Measurements from ENCODE around the gene TMEM123. TPM values are rescaled to one million over a fixed set of nuclear protein-coding genes. Genes with fewer than 3 reads are reported as not detected.

Gene TMEM123
- total RNA-seq, 1 donor = 91.9 TPM

DNA sequence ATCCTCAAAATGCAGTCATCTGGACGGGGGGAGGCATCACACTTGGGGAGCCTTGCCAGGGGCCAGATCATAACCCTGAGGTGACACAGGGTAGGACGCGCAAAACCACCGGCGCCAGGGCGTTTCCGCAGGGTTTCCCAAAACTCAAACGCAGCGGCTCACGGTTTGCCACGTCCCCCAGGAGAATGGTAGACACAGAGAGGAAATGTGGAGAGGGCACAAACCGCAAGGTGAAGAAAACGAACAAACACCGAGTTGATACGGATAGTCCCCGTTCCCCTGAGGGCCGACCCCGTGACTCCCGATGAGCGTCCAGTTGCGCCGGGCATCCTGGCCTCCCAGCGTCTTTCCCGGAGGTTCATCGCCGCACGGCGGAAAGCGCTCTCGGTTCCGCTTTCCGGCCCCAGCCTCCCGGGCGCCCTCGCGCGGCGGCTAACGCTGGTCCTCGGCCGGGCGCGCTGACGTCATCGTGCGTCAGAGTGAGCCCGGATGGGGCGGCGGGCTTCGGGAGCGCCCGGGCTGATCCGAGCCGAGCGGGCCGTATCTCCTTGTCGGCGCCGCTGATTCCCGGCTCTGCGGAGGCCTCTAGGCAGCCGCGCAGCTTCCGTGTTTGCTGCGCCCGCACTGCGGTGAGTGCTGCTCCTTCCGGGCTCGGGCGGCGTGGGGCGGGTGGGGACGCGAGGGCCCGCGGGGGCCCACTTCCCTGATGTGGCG is 105.7 kb downstream of the TMEM123 start, which contains the start of gene BIRC2:
Gene BIRC2 (plus strand): TSS at position 467 of the 714 bp plus-strand sequence. CDS start 2,641 bp downstream, outside the sequence.
- Histone ChIP-seq H3K27me3 (ENCODE audit: insufficient read depth, low read length) (no peaks in the 10 kb centered on the region), H3K79me2 (ENCODE audit: insufficient read depth, low read length) (peaks cover 49% of the 10 kb centered on the region), H3K36me3 (ENCODE audit: insufficient read depth, low read length) (peaks cover 21% of the 10 kb centered on the region), H3K4me2 (ENCODE audit: insufficient read depth, low read length) (peak within 1 kb of the TSS; percentile 93), H2AFZ (ENCODE audit: low read length) (peak within 1 kb of the TSS; percentile 91), H3K4me3 (ENCODE audit: insufficient read depth, low read length) (peak within 1 kb of the TSS; percentile 85), H3K27ac (ENCODE audit: low read depth, low read length) (peak within 1 kb of the TSS; percentile 97), H3K9me3 (ENCODE audit: low read depth, low read length) (no peaks in the 10 kb centered on the region), H3K4me1 (ENCODE audit: insufficient read depth, low read length) (peaks cover 30% of the 10 kb centered on the region), H4K20me1 (ENCODE audit: insufficient read depth, low read length) (peaks cover 6% of the 10 kb centered on the region)
- DNase-seq (ENCODE audit: insufficient read length, low spot score, missing footprints) = peak; percentile 92
- TF ChIP-seq, protein P1, sequence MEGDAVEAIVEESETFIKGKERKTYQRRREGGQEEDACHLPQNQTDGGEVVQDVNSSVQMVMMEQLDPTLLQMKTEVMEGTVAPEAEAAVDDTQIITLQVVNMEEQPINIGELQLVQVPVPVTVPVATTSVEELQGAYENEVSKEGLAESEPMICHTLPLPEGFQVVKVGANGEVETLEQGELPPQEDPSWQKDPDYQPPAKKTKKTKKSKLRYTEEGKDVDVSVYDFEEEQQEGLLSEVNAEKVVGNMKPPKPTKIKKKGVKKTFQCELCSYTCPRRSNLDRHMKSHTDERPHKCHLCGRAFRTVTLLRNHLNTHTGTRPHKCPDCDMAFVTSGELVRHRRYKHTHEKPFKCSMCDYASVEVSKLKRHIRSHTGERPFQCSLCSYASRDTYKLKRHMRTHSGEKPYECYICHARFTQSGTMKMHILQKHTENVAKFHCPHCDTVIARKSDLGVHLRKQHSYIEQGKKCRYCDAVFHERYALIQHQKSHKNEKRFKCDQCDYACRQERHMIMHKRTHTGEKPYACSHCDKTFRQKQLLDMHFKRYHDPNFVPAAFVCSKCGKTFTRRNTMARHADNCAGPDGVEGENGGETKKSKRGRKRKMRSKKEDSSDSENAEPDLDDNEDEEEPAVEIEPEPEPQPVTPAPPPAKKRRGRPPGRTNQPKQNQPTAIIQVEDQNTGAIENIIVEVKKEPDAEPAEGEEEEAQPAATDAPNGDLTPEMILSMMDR (IDR thresholded peaks at IDR 0.05; ENCODE audit: extremely low read depth, low read depth, low read length) = peak; percentile 68

DNA sequence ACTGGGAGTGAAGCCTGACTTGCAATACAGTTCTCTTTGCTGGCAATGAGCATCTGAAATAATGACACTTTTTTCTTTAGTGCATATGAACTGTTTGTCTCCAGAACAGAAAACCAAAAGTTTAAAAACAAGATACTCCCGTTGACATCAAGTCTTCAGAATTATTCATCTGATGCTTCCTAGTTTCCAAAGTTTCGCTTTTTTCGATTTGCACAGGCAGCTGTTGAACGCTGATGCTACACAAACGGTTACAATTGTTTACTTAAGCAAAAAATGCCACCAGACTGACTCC is 106.2 kb downstream of the TMEM123 start:
- peaks cover 6% of the 10 kb centered on the region for H4K20me1 ChIP-seq (ENCODE audit: insufficient read depth, low read length)
- H3K9me3 ChIP-seq (ENCODE audit: low read depth, low read length) = no peaks in the 10 kb centered on the region
- no peak for DNase-seq (ENCODE audit: insufficient read length, low spot score, missing footprints)
- TF ChIP-seq, protein P1 (IDR thresholded peaks at IDR 0.05; ENCODE audit: extremely low read depth, low read depth, low read length) = no peak
- peak overlapping the region; percentile 97 for H3K27ac ChIP-seq (ENCODE audit: low read depth, low read length)
- peaks cover 30% of the 10 kb centered on the region for H3K4me1 ChIP-seq (ENCODE audit: insufficient read depth, low read length)
- peak overlapping the region; percentile 85 for H3K4me2 ChIP-seq (ENCODE audit: insufficient read depth, low read length)
- H3K4me3 ChIP-seq (ENCODE audit: insufficient read depth, low read length) = peak overlapping the region; percentile 85
- peaks cover 44% of the 10 kb centered on the region for H3K79me2 ChIP-seq (ENCODE audit: insufficient read depth, low read length)
- peak overlapping the region; percentile 91 for H2AFZ ChIP-seq (ENCODE audit: low read length)
- no peaks in the 10 kb centered on the region for H3K27me3 ChIP-seq (ENCODE audit: insufficient read depth, low read length)
- H3K36me3 ChIP-seq (ENCODE audit: insufficient read depth, low read length) = peaks cover 16% of the 10 kb centered on the region

Other genes starting within 250 kb of the TMEM123 start
- gene BIRC3, start 135.3 kb downstream of the TMEM123 start, total RNA-seq = 1.2 and 1.8 TPM in 2 replicates
- gene BIRC2, start 105.6 kb downstream of the TMEM123 start, total RNA-seq = 74.6 and 76.0 TPM in 2 replicates
- gene MMP7, start 78.0 kb upstream of the TMEM123 start, total RNA-seq = under 0.01 TPM in 1 of 2 replicates, not detected in the other
- not detected in 2 replicates for gene MMP20, start 172.6 kb upstream of the TMEM123 start, total RNA-seq

All from osteoblast (primary cell).